ENCODE data around the gene UFM1.
"Not testable (repeated sequence)": the region's sequence is repeated elsewhere in the genome, so short reads cannot be mapped to it uniquely, and the experiment has no call there.

UFM1 gene

DNA sequence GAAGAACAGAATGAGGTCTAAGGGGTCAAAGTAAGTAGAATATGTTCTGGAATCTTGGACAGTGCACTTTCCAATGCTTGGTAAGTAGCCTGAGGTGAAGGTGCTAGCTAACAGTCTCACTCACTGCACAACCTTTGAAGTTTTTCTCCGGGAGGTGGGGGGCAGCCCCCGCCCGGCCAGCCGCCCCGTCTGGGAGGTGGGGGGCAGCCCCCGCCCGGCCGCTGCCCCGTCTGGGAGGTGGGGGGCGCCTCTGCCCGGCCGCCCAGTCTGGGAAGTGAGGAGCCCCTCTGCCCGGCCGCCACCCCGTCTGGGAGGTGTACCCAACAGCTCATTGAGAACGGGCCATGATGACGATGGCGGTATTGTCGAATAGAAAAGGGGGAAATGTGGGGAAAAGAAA, 14.1 kb downstream of the UFM1 start:
- not testable (repeated sequence) for DNase-seq (ENCODE audit: low read depth in 1 of 2, low spot score in 1 of 2)

DNA sequence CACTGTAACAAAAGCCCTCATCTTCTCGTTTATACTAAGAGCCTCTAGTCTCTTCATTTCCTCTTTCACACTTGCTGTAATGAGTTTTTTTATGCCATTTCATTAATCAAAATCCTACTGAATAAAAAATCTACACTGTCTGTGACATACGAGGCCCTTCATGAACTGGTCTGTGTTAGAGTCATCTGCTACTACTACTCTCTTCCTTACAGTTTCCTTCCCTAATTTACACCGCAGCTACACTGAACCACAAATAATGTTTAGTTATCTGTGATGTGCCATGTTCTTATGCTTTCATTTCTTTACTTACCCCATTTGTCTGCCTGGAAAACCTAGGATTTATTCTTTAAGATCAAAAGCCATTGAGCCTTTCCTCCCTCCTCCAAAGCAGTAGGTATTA, 16.0 kb downstream of the UFM1 start:
- DNase-seq (ENCODE audit: low read depth in 1 of 2, low spot score in 1 of 2), result no peak

DNA sequence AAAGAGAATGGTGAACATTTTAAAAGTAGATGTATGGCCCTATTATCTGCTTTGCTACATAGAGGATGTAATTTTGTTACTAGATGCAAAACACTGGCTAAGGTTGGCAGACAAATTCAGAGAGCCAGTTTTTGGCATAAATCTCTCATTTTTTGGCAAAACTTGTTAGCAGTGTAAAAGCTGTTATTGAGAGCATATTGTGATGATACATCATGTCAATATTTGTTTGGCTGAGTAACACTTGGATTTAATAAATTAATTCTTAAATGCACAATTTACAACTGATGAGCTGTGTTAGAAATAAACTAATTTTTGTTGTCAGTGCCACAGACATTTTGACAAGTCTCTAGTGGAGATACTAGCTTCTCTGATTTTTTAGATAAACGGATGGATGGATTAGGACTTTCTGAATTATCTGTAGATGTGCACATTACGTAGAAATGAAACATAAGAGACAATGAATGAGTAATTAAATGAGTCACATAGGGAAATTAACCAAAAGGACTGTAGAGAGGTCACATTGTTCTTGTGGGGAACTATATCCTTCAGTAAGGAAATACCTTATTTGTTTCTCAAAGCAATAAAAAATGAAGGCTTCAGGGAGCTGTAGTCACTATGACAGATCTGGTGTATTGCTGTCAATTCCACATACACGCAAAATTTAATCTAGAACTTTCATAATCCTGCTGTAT, 17.4 kb downstream of the UFM1 start:
- DNase-seq (ENCODE audit: low read depth in 1 of 2, low spot score in 1 of 2), result no peak

DNA sequence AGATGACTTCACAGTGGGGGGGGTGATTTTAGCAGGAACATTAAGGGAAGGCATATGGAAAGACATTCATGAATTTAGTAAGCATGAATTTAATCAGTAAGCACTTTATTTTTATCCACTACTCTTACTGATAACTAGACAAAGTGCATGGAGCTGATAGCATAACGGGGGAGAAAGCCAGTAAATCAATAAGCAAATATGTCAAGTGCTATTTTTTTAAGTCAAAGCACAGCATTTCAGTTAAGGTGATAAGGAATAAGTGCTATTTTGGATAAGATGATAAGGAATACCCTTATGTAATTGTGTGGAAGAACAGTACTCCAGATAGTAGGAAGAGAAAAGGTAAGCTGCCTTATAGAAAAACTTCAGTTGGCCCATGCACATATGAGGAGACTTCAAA, 19.4 kb downstream of the UFM1 start:
- DNase-seq (ENCODE audit: low read depth in 1 of 2, low spot score in 1 of 2), result no peak

DNA sequence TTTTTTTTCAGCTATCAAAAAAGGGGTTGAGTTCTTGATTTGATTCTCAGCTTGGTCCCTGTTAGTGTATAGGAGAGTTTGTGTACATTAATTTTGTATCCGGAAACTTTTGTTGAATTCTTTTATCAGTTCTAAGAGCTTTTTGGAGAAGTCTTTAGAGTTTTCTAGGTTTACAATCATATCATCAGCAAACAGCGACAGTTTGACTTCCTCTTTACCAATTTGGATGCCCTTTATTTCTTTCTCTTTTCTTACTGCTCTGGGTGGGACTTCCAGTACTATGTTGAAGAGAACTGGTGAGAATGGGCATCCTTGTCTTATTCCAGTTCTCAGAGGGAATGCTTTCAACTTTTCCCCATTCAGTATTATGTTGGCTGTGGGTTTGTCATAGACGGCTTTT, 20.4 kb downstream of the UFM1 start:
- DNase-seq (ENCODE audit: low read depth in 1 of 2, low spot score in 1 of 2), result not testable (repeated sequence)

DNA sequence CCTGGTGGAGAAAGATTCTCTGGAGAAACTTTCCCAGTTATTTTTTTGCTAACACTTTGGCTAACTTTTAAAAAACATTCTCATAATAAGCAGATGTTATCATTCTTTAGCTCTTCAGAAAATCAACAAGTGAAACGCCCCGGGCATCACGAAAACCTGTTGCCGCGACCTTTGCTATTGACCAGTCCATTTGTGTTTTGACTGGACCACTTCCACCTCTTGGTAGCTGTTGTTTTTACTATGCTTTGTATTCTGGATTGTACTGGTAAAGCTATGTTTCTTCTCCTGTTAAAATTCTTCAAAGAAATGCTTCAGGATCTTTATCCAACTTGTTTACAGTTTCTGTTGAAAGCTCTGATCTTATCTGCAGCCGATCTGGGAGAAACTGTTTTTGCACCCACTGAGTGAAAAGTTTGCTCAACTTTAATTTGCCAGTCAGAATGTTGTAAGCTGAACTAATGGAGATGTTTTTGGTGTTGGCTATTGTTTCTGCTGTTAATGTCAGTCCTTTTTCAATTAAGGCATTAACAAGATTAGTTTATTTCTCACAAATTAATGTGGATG, 23.3 kb downstream of the UFM1 start:
- DNase-seq (ENCODE audit: low read depth in 1 of 2, low spot score in 1 of 2), result no peak

DNA sequence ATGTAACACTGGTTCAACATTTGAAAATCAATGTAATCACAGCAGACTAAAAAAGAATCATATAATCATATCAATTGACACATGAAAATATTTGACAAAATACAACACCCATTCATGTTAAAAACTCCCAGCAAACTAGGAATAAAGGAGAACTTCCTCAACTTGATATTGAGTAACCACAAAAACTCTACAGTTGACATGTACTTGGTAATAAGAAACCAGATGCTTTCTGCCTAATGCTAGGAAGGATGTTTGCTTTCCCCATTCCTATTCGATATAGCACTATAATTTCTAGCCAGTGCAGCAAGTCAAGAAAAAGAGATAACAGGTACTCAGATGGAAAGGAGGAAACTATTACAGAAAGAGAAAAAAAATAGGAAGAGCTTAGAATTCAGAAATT, 26.9 kb downstream of the UFM1 start:
- DNase-seq (ENCODE audit: low read depth in 1 of 2, low spot score in 1 of 2), result no peak

DNA sequence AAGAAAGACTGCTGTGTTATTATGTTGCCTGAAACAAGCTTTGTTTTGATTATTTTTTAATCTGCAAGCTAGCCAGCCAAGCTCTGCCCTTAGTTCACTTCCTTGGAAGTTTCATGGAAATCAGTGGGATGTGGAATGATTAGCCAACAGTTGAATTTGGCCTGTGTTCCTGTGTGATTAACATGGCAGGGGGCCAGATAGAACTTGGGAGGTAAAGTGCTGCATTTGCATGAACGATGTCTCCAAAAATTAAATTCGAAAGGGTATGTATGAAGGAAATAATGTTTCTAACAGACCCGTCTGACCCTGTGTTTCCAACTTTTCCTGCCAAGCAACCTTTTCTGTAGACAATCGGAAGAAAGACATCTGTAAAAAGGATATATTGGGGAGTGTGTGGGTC, 32.2 kb downstream of the UFM1 start:
- no peak for DNase-seq (ENCODE audit: low read depth in 1 of 2, low spot score in 1 of 2)

DNA sequence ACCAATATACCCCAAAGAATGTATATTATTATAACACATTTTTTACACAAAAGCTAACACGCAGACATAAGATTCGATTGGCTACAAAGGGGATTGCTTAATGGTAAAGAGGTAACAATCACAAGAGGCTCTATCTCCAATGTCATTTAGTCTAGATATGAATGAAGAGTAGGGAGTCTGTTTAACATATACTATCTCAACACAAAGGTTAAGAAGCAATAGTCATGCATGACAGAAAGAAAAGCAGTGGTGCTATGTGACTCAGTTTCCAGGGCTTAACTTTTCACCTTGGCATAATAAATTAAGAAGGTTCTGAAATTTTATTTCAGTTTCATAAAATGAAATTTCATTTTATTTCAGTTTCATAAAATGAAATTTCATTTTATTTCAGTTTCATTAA, 33.3 kb downstream of the UFM1 start:
- no peak for DNase-seq (ENCODE audit: low read depth in 1 of 2, low spot score in 1 of 2)

DNA sequence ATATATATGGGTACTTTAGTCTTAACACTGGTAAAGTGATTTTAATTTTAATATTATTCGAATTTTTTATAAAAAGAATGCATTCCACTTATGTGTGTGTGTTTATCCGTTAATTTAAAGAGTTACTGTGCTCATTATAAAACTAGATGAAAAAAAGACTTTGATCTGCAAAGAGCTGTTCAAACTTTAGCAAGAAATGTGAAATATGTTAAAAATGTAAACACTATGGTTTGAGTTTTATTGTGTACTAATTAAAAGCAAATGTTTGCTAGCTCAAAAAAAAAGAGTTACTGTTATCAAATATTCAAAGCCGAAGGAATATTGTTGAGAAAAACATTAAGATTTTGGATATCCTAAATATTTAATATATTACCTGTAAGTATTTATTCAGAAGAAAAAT, 34.5 kb downstream of the UFM1 start:
- no peak for DNase-seq (ENCODE audit: low read depth in 1 of 2, low spot score in 1 of 2)

DNA sequence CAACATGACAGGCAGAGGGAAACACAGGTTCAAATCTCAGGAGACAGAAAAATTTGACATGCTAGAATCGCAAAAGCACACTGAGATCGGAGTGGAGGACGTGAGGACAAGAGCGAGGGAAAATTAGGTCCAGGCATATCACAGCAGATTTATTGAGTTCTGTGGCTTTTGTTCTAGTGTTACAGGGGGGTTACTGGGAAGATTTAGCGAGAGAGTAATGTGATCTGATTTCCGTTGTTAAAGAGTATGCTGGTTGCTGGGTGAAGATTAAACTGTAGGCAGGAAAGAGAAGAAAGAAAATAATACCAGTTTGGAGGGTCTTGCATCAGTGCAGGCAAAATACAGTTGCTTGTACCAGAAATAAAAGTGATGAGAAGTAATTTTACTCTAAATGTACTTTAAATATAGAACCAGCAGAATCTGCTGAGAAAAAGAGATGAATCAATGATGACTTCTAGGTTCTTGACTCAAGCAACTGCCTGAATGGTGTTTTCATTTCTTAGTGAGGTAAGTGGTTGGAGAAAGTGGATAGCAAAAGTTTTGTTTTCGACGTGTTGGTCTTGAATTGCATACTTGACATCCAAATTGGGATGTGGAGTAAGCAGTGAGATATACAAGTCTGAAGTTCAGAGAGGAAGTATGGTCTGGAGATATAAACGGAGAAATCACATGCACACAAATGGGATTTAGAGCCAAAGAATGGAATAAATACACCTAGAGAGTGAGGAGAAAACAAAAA, 35.7 kb downstream of the UFM1 start:
- no peak for DNase-seq (ENCODE audit: low read depth in 1 of 2, low spot score in 1 of 2)

DNA sequence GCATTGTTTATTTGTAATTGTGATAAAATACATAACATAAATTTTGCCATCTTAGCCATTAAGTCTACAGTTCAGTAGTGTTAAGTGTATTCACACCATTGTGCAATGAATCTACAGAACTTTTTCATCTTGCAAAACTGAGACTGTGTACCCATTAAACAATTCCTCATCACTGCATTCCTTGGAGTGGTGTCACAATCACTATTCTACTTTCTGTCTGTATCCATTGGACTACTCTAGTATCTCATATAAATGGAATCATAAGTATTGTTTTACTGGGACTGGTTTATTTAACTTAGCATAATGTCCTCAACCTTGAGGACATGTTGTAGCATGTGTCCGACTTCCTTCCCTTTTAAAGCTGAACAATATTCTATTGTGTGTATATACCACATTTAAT, 36.8 kb downstream of the UFM1 start:
- DNase-seq (ENCODE audit: low read depth in 1 of 2, low spot score in 1 of 2), result no peak

DNA sequence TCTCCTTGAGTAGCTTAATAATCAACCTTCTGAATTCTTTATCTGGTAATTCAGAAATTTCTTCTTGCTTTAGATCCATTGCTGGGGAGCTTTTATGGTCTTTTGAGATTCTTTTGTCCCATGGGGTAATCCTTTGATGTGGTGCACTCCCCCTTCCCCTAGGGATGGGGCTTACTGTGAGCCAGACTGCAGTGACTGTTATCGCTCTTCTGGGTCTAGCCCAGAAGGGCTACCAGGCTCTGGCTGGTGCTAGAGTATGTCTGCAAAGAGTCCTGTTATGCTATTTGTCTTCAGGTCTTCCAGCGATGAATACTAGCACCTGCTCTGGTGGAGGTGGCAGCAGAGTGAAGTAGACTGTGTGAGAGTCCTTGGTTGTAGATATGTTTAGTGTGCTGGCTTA, 41.7 kb downstream of the UFM1 start:
- no peak for DNase-seq (ENCODE audit: low read depth in 1 of 2, low spot score in 1 of 2)

DNA sequence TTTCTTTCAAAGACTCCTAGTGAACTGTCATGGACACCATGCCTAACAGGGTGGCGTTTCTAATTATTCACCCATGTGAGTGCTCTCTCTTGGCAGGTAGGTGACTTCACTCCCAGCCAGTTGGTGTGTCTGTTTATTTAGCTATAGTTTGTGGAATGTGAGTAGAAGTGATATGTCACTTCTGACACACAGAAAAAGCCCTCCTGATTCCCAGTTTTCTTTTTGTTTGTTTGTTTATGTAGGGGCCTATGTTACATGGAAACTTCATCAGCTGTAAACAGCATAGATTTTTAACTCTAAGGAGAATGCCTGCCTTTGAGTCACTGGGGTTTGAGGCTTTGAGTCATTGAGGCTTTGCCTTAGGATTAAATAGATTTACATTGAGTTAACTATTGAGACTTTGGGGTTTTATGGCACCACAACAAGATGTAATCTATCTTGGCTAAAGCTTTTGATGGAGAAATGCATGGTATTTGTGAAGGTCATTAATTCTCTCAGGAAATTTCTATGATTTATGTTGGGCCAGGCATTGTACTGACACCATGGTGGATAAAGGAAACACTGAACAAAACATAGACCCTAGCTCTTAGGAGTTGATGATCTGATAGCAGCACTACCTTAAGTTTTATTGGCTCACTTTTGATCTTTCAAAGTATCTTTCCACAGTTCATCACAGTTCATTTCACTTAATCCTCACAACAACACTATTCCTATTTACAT, 45.3 kb downstream of the UFM1 start:
- no peak for DNase-seq (ENCODE audit: low read depth in 1 of 2, low spot score in 1 of 2)

DNA sequence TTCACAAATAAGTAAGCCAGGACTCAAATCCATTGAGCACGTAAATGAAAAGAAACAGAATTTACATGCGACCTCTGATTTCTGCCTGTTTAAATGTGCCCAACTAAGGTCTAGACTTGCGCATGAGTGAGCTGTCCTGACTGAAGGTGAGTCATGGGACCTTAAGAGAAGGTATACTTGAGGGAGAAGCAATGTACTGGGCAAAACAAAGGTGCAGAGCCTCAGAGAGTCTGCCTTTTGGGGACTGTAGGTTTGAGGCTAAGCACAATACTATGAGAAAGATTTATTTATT, 45.8 kb downstream of the UFM1 start:
- no peak for DNase-seq (ENCODE audit: low read depth in 1 of 2, low spot score in 1 of 2)

DNA sequence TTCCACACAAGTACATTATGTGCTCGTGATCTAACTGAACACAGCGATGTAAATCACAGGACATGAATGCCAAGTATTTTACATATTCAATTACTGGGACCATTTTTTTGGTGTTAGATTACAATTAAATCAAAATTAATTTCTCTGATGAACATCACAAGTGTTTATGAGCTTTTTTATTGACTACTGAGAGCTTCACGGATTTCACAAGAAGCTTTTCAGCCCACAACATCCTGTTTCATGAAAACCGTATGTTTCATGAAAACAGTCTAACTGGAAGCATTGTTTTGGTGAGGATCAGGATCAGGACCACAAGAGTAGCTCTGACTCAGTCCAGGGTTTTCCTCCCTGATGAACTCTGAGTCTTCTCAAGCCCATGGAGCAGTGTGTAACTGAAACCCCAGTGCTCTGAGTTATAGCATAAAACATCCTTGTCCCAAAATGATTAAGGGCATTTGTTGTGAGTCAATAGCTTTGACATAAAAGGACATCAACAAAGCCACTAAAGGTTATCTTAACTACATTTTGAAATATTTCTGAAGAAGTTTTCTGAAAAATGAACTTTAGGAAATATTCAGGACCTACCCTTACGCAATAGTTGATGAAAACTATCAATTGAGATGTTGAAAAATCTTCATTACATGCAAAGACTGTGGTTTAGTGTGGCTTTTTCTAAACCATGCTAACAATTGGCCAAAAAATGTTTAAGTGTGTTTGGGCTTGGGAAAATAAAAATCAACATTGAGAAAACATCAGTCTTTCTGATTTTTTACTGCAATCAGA, 49.3 kb downstream of the UFM1 start:
- DNase-seq (ENCODE audit: low read depth in 1 of 2, low spot score in 1 of 2), result no peak

DNA sequence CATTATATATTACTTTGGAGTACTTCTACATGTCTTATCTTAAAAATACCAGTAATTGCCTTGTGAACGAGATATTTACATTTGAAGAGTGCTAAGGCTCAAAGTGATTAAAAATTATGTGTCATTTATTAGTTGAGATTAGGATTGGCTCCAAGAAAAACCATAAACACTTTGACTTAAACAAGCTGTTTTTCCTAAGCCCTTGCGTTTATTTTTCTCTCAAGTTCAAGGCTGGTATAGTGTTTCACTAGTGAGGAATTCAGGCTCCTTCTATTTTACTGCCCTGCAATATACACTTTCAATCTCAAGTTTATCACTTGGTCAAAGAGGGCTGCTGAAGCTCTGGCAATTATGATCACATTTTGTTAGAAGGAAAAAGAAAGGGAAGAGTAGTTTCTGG, 49.9 kb downstream of the UFM1 start:
- DNase-seq (ENCODE audit: low read depth in 1 of 2, low spot score in 1 of 2), result no peak

DNA sequence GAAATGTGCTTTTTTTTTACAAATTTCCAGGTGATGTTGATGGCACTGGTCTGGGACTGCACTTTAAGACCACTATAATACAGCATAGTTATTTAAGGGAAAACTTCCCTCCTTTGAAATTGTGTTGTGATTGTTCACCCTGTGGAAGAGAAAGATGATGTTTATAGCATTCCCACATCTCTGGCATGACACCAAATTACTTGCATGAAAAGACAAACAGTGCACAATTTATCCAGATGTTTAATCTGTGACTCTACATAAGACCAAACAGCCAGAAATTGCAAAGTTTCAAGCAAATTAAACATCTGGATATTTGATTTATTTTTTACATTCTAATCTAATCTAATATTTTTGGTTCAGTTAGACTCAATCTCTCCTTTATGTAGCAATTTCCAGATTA, 51.6 kb downstream of the UFM1 start:
- DNase-seq (ENCODE audit: low read depth in 1 of 2, low spot score in 1 of 2), result no peak

DNA sequence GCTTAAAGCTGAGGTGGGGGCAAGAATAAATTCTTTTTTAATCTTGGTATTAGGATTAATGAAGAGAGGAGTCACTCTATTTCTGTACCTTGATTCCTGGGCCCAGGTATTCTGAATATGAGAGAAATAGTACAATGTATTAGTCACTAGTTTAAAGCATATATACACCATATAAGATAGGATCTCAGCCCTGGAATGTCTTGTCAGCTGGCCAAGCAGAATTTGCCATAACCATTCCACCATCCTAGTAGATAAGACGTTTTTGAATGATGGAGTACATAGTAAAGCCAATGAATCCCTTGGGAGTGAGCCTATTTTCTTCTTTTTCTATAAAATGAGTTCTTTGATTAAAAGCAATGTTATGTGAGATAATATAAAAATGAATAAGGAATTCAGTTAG, 55.6 kb downstream of the UFM1 start:
- DNase-seq (ENCODE audit: low read depth in 1 of 2, low spot score in 1 of 2), result no peak

DNA sequence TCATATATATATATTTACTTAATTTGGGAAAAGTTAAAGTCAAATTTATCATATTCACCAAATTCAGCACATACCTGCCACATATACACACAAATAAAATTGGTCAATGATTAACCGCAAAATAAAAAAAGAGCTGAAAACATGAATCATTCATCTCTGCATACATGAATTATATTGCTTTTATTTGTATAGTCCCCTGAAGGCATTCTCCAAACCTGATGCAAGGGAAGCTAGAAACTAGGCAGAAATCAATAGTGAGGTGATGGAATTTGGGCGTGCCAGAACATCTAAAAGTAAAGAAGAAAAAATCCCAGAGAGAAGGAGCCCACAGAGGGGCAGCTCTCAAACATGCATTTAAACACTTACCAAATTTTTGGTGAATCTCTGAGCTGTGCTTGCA, 60.1 kb downstream of the UFM1 start:
- no peak for DNase-seq (ENCODE audit: low read depth in 1 of 2, low spot score in 1 of 2)

DNA sequence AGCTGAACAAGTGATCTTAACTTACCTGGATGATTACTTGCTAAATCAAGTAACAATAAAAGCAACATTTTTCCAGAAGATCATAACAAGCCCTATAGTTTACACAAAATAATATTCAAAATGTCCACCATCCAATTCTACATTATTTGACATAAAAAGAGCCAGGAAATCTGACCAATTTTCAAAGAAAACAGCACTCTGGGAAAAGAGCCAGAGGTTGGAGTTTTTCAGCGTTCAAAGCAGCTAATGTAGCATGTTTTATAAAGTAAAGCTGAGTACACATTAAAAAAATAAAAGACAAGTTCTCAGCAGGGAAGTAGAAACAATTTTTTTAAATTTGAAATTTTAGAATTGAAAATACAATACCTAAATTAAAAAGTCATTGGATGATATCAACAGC, 62.6 kb downstream of the UFM1 start:
- DNase-seq (ENCODE audit: low read depth in 1 of 2, low spot score in 1 of 2), result no peak
